Right atrium auricular region (tissue), 2 donors: ENCODE results near the gene SLC17A9. TPM values are rescaled to one million over a fixed set of nuclear protein-coding genes. Genes with fewer than 3 reads are reported as not detected.

ENCODE experiments used
- DNase-seq: peaks from one replicate; pipeline ENCODE4 v3.0.0-alpha.2; 2019; ENCODE audit warnings: low spot score
- H3K27ac ChIP-seq, 2 donors: fragments of 200-600 bp; sonication (generic); 1 replicate in 1 of 2; 2 replicates in 1 of 2; pipeline ENCODE4 v1.5.1; 2016 to 2019
- H3K27me3 ChIP-seq, 2 donors: fragments of 200-600 bp; sonication (generic); one replicate each; pipeline versions ENCODE4 v1.5.1 to v1.6.0; 2017 to 2019
- H3K36me3 ChIP-seq: fragments of 200-600 bp; sonication (generic); one replicate; pipeline ENCODE4 v1.5.1; 2016
- H3K4me1 ChIP-seq, 2 donors: fragments of 200-600 bp; sonication (generic); one replicate each; pipeline versions ENCODE4 v1.5.1 to v1.6.0; 2017 to 2019
- H3K4me3 ChIP-seq, 2 donors: fragments of 200-600 bp; sonication (generic); 1 replicate in 1 of 2; 2 replicates in 1 of 2; pipeline ENCODE4 v1.5.1; 2017 to 2019; ENCODE audit warnings: mild to moderate bottlenecking in 1 of 2, moderate library complexity in 1 of 2
- H3K9me3 ChIP-seq, 2 donors: fragments of 200-600 bp; sonication (generic); one replicate each; pipeline ENCODE4 v1.5.1; 2019
- CTCF ChIP-seq, 2 donors: fragments of 200-600 bp; sonication (generic); IDR thresholded peaks; one replicate each; pipeline ENCODE4 v1.5.1; 2019; ENCODE audit warnings: antibody characterized with exemption in 2 of 2
- total RNA-seq, 2 donors: library from RNA; depleted of rRNA; stranded (reverse); fragments of >200 nt; gene quantifications; one replicate each; pipeline ENCODE4 v1.1.0, GENCODE V29; 2016

SLC17A9 gene
- 1 to 10 TPM; 1.3 to 1.8 TPM for total RNA-seq

- DNase-seq = peak; percentile 73
- H3K4me3 ChIP-seq = peak within 1 kb of the TSS; percentile 24 to 46
These were observed at the start of gene SLC17A9 for GRCh38 chr20:62952373-62952967. Gene SLC17A9 (plus strand): TSS chr20:62952709. CDS start chr20:62952831, 122 bp downstream.

GRCh38 chr20:62902926-62903615 lies 49.4 kb upstream of the SLC17A9 start:
- no peaks in the 10 kb centered on the region for H3K9me3 ChIP-seq
- H3K27ac ChIP-seq = no peak overlapping the region
- no peak for DNase-seq
- H3K27me3 ChIP-seq = no peaks in the 10 kb centered on the region
- H3K4me1 ChIP-seq = peaks cover 0 to 31% of the 10 kb centered on the region in 2 donors
- no peak for TF ChIP-seq CTCF (IDR thresholded peaks at IDR 0.05)
- no peak overlapping the region for H3K4me3 ChIP-seq
- peaks cover 64% of the 10 kb centered on the region for H3K36me3 ChIP-seq

More at GRCh38 chr20:62952373-62952967, at the start of gene SLC17A9:
- H3K27ac ChIP-seq = peak within 1 kb of the TSS; percentile 80 to 84
- peaks cover 0 to 45% of the 10 kb centered on the region in 2 donors for H3K4me1 ChIP-seq
- no peaks in the 10 kb centered on the region for H3K27me3 ChIP-seq
- H3K9me3 ChIP-seq = no peaks in the 10 kb centered on the region
- H3K36me3 ChIP-seq = peaks cover 20% of the 10 kb centered on the region
- no peak for TF ChIP-seq CTCF (IDR thresholded peaks at IDR 0.05)

GRCh38 chr20:62905536-62906117 lies 46.9 kb upstream of the SLC17A9 start:
- no peak overlapping the region for H3K27ac ChIP-seq
- H3K4me1 ChIP-seq = peaks cover 0 to 12% of the 10 kb centered on the region in 2 donors
- DNase-seq = no peak
- H3K9me3 ChIP-seq = no peaks in the 10 kb centered on the region
- peaks cover 89% of the 10 kb centered on the region for H3K36me3 ChIP-seq
- no peak for TF ChIP-seq CTCF (IDR thresholded peaks at IDR 0.05)
- H3K27me3 ChIP-seq = no peaks in the 10 kb centered on the region
- no peak overlapping the region for H3K4me3 ChIP-seq

GRCh38 chr20:62906209-62906608 lies 46.3 kb upstream of the SLC17A9 start:
- Histone ChIP-seq H3K27ac (no peak overlapping the region), H3K4me3 (no peak overlapping the region), H3K9me3 (no peaks in the 10 kb centered on the region), H3K36me3 (peaks cover 95% of the 10 kb centered on the region), H3K27me3 (no peaks in the 10 kb centered on the region), H3K4me1 (peaks cover 0 to 10% of the 10 kb centered on the region in 2 donors)
- no peak for TF ChIP-seq CTCF (IDR thresholded peaks at IDR 0.05)
- DNase-seq = no peak

GRCh38 chr20:62906647-62907375 lies 45.7 kb upstream of the SLC17A9 start:
- Histone ChIP-seq H3K4me3 (no peak overlapping the region), H3K27me3 (no peaks in the 10 kb centered on the region), H3K36me3 (peaks cover 100% of the 10 kb centered on the region), H3K4me1 (peaks cover 0 to 10% of the 10 kb centered on the region in 2 donors), H3K9me3 (no peaks in the 10 kb centered on the region), H3K27ac (no peak overlapping the region)
- no peak for TF ChIP-seq CTCF (IDR thresholded peaks at IDR 0.05)
- no peak for DNase-seq
